Upper lobe of left lung (tissue), 4 donors: ENCODE data around the gene ERC1.

Source experiments
- CTCF ChIP-seq, 6 experiments: fragments of 450-650 bp in 4 of 6; fragments of 200-600 bp in 2 of 6; sonication (generic) in 2 of 6; IDR thresholded peaks; one replicate each; pipeline ENCODE4 v1.5.1; 2016 to 2019; ENCODE audit warnings: antibody characterized with exemption in 6 of 6
- EP300 ChIP-seq, 4 donors: sonication (generic); formaldehyde crosslinking; IDR thresholded peaks; one replicate each; pipeline ENCODE4 v1.5.1; 2017; ENCODE audit warnings: antibody characterized with exemption in 4 of 4, control low read depth in 2 of 4
- POLR2A ChIP-seq, 4 donors: fragments of 450-650 bp; IDR thresholded peaks; one replicate each; pipeline ENCODE4 v1.5.1; 2016 to 2017; ENCODE audit warnings: antibody characterized with exemption in 4 of 4, mild to moderate bottlenecking in 2 of 4
- POLR2AphosphoS5 ChIP-seq, 2 donors: sonication (generic); formaldehyde crosslinking; IDR thresholded peaks; one replicate each; pipeline ENCODE4 v1.5.1; 2017; ENCODE audit warnings: antibody characterized with exemption in 2 of 2

GRCh38 chr12:1532375-1533165, 541.5 kb downstream of the ERC1 start:
- TF ChIP-seq CTCF (IDR thresholded peaks at IDR 0.05) (no peak), POLR2AphosphoS5 (IDR thresholded peaks at IDR 0.05) (no peak), POLR2A (IDR thresholded peaks at IDR 0.05) (no peak), EP300 (IDR thresholded peaks at IDR 0.05) (no peak)
